Activated naive CD4-positive, alpha-beta T cell treated with anti-CD3 and anti-CD28 coated beads, Interleukin-2, amount 50 U/mL, for 16 hours (primary cell): Measurements from ENCODE around the gene CELA2A.
"Not testable (repeated sequence)": the region's sequence is repeated elsewhere in the genome, so short reads cannot be mapped to it uniquely, and the experiment has no call there.

Experiments used
- DNase-seq: peaks from one replicate; pipeline ENCODE4 v3.0.0-alpha.2; 2020

The CELA2A gene

DNA sequence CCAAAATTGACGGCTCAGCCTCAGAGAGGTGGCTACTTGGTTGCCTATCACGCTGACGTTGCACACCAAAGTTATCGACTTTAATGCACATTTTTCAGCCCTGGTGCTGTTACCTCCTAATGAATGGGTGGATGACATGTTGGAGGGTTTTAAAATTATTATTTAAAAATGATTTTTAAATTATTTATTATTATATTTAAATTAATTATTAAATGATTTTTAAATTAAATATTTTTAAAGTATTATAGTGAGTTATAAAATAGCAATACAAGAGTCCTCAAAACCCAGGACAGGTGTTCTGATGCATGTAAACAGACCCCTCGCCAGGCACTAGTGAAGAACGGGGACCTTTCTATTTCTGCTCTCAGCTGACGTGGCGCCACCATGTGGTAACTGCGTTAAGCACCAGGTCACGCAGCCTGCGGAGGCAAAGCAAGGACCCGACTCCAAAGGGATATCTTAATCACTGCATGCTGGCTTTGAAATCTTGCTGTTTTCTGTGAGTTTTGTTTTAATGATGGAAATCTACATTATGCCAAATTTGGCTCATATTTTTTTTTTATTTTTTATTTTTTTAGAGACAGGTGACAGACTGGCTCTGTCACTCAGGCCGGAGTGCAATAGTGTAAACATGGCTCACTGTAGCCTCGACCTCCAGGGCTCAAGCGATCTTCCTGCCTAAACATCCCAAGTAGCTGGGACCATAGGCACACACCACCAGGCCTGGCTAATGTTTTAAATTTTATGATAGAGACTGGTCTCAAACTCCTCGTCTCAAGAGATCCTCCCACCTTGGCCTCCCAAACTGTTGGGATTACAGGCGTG lies 44.9 kb downstream of the CELA2A start:
- DNase-seq: peak; percentile 48

DNA sequence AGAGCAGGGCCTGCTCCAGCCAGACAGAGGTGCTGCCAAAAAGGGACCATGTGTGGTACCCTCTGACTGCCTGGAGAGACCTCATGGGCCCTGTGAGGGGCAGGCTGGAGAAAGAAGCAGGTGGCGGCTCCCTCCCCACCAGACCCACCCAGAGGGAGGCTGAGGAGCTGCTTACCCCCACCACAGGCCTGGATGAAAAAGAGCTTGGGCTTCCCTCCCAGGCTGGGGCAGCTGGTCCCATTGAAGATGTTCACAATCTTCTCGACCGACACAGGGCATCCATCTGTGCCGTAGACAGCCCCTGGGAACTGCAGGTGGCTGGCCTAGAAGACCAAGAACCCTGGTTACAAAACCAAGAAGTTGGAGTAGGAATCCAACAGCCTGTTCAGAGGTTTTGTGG lies 47.9 kb downstream of the CELA2A start:
- no peak for DNase-seq

GRCh38 chr1:15506831-15507230 lies 50.3 kb downstream of the CELA2A start:
- no peak for DNase-seq

- no peak for DNase-seq
These were observed 50.7 kb downstream of the CELA2A start for GRCh38 chr1:15507278-15507677.

GRCh38 chr1:15508700-15509487 lies 52.4 kb downstream of the CELA2A start:
- DNase-seq: no peak

GRCh38 chr1:15509586-15509985 lies 53.1 kb downstream of the CELA2A start:
- no peak for DNase-seq

- no peak for DNase-seq
These were observed 54.3 kb downstream of the CELA2A start for GRCh38 chr1:15510611-15511405.

DNA sequence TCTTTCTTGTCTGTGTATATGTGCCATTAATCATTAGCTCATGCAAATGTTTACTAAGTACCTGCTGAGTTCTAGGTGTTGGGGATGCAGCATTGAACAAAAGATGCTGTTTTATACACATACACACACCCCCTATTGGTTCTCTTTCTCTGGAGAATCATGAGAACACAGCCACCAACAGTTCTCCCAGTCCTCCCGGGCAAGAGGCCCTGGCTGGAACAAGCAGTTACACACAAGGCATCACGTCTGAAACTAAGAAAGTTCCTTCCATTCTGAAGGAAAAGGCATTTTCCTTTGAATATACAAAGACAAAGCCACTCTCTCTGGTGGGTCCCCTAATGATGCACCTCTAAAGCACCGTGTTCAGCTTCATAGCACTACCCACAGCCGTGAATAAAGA lies 56.7 kb downstream of the CELA2A start:
- DNase-seq: no peak

GRCh38 chr1:15513919-15514318 lies 57.4 kb downstream of the CELA2A start:
- DNase-seq: no peak

DNA sequence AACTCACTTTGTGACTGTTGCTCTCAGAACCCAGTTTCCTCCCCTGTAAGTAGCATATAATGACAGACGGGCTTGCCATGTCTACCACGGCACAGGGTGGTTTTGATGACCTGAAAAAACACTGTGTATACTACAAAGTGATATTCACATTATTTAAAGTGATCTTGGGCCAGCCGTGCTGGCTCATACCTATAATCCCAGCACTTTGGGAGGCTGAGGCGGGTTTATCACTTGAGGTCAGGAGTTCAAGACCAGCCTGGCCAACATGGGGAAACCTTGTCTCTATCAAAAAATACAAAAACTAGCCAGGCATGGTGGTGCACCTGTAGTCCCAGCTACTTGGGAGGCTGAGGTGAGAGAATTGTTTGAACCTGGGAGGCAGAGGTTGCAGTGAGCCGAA lies 58.0 kb downstream of the CELA2A start:
- DNase-seq: not testable (repeated sequence)

DNA sequence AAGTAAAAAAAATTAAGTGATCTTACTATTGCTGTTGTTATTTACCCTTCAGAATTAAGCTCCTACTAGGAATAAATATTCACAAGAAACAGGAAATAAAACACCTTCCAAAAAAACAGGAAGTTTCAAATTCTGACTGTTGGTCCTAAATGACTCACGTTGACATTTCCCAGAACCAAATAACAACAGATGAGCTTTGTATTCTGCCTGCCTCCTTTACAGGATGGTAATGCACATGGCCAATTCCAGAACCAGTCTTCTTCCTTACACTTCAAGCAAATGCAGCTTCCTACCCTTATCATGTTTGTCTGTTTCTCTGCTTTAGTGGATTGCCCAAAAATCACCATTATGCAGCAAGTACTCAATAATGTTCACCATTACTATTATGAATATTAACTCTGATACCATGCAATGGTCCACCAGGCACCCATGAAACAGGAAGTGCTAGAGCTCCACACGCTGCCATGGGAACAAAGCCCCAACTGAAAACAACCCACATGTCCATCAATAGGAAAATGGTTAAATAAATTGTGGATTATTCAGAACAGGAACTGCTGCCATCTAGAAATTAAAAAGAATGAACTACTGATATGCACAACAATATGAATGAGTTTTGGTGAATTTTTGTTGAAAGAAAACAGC lies 58.6 kb downstream of the CELA2A start:
- DNase-seq: no peak

DNA sequence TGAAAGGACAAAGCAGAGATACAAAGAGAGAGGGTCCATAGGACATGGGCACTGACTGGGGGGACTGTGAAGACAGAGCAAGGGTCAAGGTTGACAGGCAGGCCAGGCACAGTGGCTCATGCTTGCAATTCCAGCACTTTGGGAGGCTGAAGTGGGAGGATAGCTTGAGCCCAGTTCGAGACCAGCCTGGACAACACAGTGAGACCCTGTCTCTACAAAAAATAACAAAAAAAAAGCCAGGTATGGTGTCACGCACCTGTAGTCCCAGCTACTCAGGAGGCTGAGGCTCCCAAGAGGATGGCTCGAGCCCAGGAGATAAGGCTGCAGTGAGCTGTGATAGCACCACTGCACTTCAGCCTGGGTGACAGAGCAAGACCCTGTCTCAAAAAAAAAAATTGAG lies 63.1 kb downstream of the CELA2A start:
- DNase-seq: no peak

DNA sequence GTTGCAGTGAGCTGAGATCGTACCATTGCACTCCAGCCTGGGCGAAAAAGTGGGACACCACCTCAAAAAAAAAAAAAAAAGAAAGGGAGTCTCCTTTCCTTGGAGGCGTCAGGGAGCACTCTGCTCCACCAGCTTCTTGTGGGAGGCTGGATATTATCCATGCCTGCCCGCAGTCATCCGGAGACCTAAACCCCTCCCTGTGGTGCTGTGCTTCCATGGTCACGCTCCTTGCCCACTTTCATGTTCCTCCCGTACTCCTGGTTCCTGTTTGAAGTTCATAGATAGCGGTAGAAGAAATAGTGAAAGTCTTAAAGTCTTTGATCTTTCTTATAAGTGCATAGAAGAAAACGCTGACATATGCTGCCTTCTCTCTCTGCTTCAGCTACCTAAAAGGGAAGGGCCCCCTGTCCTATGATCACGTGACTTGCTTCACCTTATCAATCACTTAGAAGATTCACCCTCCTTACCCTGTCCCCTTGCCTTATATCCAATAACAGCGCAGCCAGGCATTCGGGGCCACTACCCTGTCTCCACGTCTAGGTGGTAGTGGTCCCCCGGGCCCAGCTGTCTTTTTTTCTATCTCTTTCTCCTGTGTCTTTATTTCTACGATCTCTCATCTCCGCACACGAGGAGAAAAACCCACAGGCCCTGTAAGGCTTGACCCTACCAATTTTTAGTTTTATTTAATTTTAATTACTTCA lies 64.8 kb downstream of the CELA2A start:
- DNase-seq: not testable (repeated sequence)
